Inflammatory macrophage treated with lipopolysaccharide for 1 hour (primary cell): ENCODE measurements around the gene DENND2A.
A peak's percentile ranks its signal among the peaks of the same experiment; 100 is the strongest.
"Not testable (repeated sequence)": the region's sequence is repeated elsewhere in the genome, so short reads cannot be mapped to it uniquely, and the experiment has no call there.

Source experiments
- DNase-seq, 2 donors: peaks; one replicate each; pipeline ENCODE4 v3.0.0-alpha.2; 2020 to 2022

Gene DENND2A

DNA sequence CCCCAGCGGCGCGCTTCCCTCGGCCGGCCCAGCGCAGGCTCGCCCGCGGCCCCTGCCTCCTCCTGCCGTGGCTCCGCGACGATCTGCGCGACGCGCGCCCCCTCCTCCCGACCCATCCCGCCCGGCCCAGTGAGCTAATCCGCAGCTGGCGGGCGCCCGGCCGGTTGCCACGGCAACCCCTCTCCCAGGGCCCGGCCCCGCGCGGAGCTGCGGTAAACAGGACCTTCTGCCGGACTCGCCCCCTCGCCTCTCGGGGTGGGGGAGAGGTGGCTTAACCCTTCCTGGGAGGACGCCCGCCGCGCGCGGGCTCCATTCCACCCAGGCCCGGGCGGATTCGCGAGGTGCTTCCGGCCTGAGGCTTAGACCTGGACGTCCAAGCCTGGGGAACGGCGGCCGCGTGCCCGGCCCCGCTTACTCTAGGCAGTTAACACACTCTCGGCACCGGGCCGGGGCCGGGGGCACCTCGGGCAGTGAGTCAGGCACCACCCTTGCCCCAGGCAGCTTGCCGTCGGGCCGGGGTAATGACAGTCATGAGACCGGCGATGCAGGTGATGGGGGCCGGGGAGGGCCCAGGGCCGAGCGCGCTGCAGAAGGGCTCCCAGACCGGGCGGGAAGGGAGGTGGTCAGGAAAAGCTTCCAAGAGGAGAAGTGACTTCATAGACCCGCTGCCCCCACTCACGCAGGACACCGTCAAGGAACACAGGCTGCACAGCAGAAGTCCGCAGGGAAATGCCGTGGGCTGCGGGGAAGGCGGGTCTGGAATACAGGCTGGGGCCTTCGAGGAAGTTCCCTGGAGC, at the start of gene DENND2A:
TSS of gene DENND2A (minus strand) at position 87 of the 797 bp plus-strand sequence. CDS start 38,416 bp downstream, outside the sequence.
- DNase-seq: no peak

- DNase-seq: no peak
These were observed 48.9 kb upstream of the DENND2A start for GRCh38 chr7:140689199-140690152.

DNA sequence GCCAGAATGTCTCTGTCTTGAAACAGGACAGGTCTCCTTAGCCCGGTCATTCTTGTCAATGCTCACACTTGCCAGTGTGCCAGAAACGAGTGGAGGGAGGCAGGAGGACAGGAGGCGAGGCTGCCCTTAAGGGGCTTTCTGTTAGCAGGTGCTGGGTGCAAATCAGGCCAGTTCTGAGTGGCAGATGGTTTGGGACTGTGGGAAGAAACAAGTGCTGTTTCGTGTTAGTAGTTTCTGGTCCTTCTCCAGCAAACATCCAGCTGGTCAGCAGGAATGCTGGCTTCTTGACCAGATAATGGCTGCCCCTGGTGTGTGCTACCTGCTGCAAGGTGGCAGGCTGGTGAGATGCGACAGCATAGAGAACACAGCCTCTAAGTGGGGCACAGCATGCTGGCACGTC, 47.7 kb upstream of the DENND2A start:
- no peak for DNase-seq

DNA sequence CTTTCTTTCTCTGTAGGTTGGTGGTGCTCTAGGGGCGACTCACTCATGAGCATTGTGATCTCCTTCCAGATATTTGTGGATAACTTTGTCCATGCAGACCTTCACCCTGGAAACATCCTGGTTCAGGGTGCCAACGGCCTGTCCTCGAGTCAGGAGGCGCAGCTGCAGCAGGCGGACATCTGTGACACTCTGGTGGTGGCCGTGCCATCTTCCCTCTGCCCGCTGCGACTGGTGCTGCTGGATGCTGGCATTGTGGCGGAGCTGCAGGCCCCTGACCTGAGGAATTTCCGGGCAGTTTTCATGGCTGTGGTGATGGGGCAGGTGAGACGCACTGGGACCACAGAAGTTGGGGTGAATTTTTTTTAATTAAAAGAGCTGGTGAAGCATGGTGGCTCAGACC, 46.3 kb upstream of the DENND2A start:
- DNase-seq: no peak

- no peak for DNase-seq
These were observed 44.9 kb upstream of the DENND2A start for GRCh38 chr7:140685407-140686087.

GRCh38 chr7:140684066-140684950, 43.7 kb upstream of the DENND2A start:
- DNase-seq: no peak

DNA sequence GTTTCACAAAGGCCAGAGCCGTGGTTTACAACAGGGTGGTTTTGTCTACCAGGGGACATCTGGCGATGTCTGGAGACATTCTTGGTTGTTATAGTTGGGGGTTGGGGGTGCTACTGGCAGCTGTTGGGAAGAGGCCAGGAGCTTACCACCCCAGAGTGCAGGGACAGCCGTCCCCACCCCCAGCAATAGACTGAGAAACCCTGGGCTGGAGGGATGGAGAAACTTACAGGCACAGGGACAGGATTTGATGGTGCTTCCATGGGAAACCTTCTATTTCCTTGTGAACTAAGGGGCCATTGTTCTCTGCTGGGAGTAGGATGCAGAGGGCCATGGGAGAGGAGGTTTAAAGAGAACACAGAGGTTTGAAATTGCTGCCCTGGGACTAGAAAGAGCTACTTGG, 43.0 kb upstream of the DENND2A start:
- DNase-seq: no peak

DNA sequence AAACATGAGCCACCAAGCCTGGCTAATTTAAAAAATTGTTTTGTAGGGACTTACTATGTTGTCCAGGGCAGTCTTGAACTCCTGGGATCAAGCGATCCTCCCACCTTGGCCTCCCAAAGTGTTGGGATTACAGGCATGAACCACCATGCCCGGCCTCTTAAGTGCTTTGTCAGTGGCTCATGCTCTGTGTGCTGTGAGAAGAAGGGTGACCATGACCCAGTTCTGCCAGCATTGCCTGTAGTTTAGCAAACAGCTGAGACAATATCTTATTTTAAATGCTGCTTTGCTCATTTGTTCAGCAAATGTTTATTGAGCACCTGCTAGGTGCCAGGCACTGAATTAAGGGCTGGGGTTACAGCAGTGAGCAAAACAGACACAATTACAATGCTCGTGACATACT, 41.2 kb upstream of the DENND2A start:
- no peak for DNase-seq

DNA sequence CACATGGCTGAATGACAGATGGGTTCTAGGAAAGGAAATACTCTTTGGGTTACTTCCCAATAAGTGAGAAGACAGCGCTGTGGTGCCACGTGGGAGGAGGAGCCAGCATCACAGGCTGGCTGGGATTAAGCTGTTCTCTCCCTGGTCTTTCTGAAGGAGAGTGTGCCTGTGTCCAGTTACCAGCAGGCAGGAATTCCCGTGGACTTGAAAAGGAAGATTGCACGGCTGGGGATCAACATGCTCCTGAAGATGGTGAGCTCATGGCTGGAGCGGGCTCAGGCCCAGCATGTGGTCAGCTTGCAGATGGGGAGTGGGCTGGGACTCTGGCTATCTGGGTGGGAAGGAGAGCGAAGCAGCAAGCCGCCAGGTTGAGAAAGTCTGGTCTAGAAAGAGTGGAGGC, 40.3 kb upstream of the DENND2A start:
- no peak for DNase-seq

DNA sequence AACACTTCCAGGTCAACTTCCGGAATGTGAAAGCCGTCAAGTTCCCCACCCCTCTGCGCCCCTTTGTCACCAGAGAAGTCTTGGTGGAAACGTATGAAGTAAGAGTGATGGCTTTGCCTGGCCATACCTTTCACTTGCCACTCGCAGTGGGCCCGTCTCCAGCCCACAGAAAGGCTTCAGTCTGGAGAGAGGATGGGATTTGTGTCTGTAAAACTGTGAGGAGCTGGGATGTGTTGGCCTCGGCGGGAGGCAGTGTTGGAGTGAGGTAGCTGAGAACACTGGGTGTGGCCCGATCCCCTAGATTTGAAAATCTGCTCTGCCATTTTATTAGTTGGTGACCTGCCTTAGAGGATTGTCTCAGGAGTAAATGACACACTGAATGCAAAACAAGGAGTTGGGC, 38.6 kb upstream of the DENND2A start:
- no peak for DNase-seq

DNA sequence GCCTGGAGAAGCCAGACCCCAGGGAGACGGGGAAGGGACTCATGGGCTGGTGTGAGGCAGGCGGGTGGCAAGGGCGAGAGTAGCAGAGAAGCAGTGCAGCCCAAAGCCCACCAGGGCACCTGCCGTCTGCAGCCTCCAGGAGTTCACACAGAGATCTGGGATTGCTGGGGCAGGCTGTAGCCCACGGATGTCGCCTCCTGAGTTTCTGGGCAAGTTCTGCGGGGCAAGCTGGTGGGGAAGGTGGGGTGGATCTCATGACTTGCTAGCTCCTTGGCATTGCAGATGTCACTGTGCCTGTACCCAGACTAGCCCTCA, 38.2 kb upstream of the DENND2A start:
- DNase-seq: no peak

GRCh38 chr7:140678081-140678815, 37.6 kb upstream of the DENND2A start:
- no peak for DNase-seq

- no peak for DNase-seq
These were observed 36.9 kb upstream of the DENND2A start for GRCh38 chr7:140677496-140677895.

DNA sequence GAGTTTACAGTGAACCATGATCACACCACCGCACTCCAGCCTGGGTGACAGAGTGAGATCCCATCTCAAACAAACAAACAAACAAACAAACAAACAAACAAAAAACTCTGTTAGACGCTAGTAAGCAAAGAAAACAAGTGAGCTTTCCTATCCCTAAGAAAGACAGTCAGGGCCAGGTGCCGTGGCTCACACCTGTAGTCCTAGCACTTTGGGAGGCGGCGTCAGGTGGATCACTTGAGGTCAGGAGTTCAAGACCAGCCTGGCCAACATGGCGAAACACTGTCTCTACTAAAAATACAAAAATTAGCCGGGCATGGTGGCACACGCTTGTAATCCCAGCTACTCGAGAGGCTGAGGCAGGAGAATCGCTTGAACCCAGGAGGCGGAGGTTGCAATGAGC, 36.3 kb upstream of the DENND2A start:
- DNase-seq: not testable (repeated sequence)

- peak; percentile 64 to 71 for DNase-seq
These were observed 35.7 kb upstream of the DENND2A start for GRCh38 chr7:140676306-140676705.

DNA sequence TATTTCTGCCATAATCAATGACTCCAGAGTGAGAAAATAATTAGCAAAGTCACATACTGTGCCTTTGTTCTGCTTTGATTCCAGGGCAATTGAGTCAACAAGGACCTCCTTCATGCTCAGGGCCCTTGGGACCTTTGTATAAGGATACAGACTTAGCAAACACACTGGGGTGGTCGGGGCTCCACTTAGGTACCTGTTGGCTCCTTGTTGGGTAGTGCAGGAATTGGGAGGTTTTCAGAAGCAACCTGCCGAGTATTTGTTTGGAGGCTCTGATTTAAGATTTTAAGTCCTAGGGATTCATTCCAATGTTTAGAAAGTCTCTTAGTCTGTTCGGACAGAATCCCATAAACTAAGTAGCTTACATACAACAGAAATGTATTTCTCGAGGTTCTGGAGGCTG, 35.1 kb upstream of the DENND2A start:
- no peak for DNase-seq

DNA sequence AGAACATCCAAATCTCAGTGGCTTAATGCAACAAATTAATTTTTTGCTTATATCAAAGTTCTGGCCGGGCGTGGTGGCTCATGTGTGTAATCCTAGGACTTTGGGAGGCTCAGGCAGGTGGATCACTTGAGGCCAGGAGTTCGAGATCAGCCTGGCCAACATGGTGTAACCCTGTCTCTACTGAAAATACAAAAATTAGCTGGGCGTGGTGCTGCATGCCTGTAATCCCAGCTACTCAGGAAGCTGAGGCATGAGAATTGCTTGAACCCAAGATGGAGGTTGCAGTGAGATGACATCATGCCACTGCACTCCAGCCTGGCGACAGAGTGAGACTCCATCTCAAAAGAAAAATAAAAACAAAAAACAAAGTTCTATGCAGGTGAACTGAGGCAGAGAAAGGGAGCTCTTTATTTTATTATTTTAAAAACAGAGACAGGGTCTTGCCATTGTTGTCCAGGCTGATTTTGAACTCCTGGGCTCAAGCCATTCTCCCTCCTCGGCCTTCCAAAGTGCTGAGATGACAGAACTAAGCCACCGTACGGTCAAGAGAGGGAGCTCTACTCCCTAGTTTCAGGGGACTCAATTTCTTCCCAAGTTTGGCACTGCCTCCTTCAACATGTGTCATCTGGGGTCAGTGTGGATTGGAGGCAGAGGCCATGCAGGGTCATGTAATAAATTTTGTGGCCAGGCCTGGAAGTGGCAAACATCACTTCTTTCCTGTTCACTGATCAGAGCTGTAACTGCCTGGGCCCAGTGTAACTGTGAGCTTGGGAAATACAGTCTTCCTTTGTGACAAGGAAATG, 34.5 kb upstream of the DENND2A start:
- DNase-seq: peak; percentile 66 to 67

DNA sequence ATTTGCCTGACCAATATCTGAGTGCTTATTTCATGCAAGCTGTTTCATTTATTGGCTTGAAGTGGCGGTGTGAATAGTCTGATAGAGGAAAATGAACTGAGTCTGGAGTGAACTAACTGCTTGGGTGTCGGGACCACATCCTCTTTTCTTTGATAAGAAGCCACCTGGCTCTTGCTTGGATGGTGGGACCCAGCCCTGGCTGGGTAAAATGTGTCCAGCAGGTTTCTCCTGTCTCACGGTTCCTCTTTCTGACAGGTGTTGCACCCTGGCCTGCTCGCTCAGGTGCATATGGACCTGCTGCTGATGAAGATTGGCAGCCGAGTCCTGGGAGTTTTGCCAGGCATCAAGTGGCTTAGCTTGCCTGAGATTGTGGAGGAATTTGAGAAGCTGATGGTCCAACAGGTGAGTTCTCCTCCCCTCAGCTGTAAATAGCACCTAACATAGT, 33.8 kb upstream of the DENND2A start:
- no peak for DNase-seq

- DNase-seq: no peak
These were observed 33.2 kb upstream of the DENND2A start for GRCh38 chr7:140673774-140674155.

GRCh38 chr7:140673063-140673773, 32.6 kb upstream of the DENND2A start:
- no peak for DNase-seq
